HCT116 (cell line): ENCODE measurements around the gene ARID3A. TPM values are rescaled to one million over a fixed set of nuclear protein-coding genes. Genes with fewer than 3 reads are reported as not detected.

Source experiments
- ATAC-seq: fragments of 200-7000 bp; cut with Tn5 transposase; 2 replicates; pipeline ENCODE4 v1.9.1; 2020; ENCODE audit warnings: mild to moderate bottlenecking, moderate library complexity
- BruUV-seq: library from RNA; stranded (reverse); fragments of 400-500 nt; replicated peaks from 2 replicates; lab custom pipeline; 2021; lab: Mats Ljungman, UMichigan
- CTCF ChIA-PET: fragments of 300-600 bp; sonication (Branson Sonifier 250); formaldehyde crosslinking; loops from one replicate; lab custom pipeline; 2021; ENCODE audit warnings: antibody characterized with exemption; lab: Charles Lee
- POLR2A ChIA-PET: fragments of 300-600, 350-600 bp; sonication (Branson Sonifier 250); formaldehyde crosslinking; loops from one replicate; lab custom pipeline; 2021; ENCODE audit warnings: antibody characterized with exemption; lab: Charles Lee
- RAD21 ChIA-PET, 2 experiments: fragments of 300-600 bp; sonication (Branson Sonifier 250); formaldehyde crosslinking; loops; one replicate each; lab custom pipeline; 2023; ENCODE audit warnings: low total read pairs in 2 of 2; ENCODE audit not compliant: uncharacterized antibody in 2 of 2, unreplicated experiment in 2 of 2, low non-redundant PET in 1 of 2; lab: Charles Lee
- DNase-seq: peaks from one replicate; pipeline ENCODE4 v3.0.0-alpha.2; 2010; ENCODE audit warnings: low read depth, low spot score
- H2AFZ ChIP-seq: fragments of 200-600 bp; shearing (Covaris generic), sonication (generic); 2 replicates; pipeline ENCODE4 v1.6.1; 2017; ENCODE audit warnings: low read depth, mixed run types, mixed read lengths, antibody characterized with exemption, low read length; ENCODE audit not compliant: poor library complexity, severe bottlenecking
- H3K27ac ChIP-seq: 2 replicates; pipeline ENCODE4 v1.5.1; 2012; ENCODE audit warnings: low read depth, low read length
- H3K27me3 ChIP-seq: fragments of 200-600 bp; sonication (generic); 2 replicates; pipeline ENCODE4 v1.6.1; 2016; ENCODE audit warnings: mixed run types, low read length, mixed read lengths; ENCODE audit not compliant: insufficient read depth
- H3K36me3 ChIP-seq, 2 experiments: fragments of 200-500 bp in 1 of 2; fragments of 200-600 bp in 1 of 2; sonication (Bioruptor generic) in 1 of 2; sonication (generic) in 1 of 2; 2 replicates each; pipeline versions ENCODE4 v1.5.1 to v1.6.1; 2014 to 2016; ENCODE audit warnings: low read length in 2 of 2, inconsistent platforms in 1 of 2, mixed read lengths in 1 of 2, mixed run types in 1 of 2; ENCODE audit not compliant: insufficient read depth in 2 of 2, control insufficient read depth in 1 of 2
- H3K4me1 ChIP-seq, 2 experiments: fragments of 200-600 bp in 1 of 2; sonication (generic) in 1 of 2; 2 replicates each; pipeline versions ENCODE4 v1.5.1 to v1.6.1; 2012 to 2017; ENCODE audit warnings: low read length in 2 of 2, inconsistent platforms in 1 of 2, mild to moderate bottlenecking in 1 of 2, mixed read lengths in 1 of 2, mixed run types in 1 of 2, moderate library complexity in 1 of 2; ENCODE audit not compliant: insufficient read depth in 2 of 2, control insufficient read depth in 1 of 2
- H3K4me2 ChIP-seq: fragments of 200-600 bp; sonication (generic); 2 replicates; pipeline ENCODE4 v1.6.1; 2017; ENCODE audit warnings: mixed run types, low read length, mixed read lengths
- H3K4me3 ChIP-seq, 2 experiments: fragments of 200-600 bp in 1 of 2; sonication (generic) in 1 of 2; replicated peaks in 1 of 2; 2 replicates each; pipeline ENCODE4 v1.5.1; 2011 to 2016; ENCODE audit warnings: low read length in 2 of 2, control low read depth in 1 of 2, low read depth in 1 of 2, mild to moderate bottlenecking in 1 of 2, mixed read lengths in 1 of 2, mixed run types in 1 of 2
- H3K79me2 ChIP-seq: fragments of 200-600 bp; sonication (generic); 2 replicates; pipeline ENCODE4 v1.6.1; 2017; ENCODE audit warnings: mild to moderate bottlenecking, mixed run types, low read length, moderate library complexity, mixed read lengths; ENCODE audit not compliant: insufficient read depth
- H3K9ac ChIP-seq: fragments of 200-600 bp; sonication (generic); 2 replicates; pipeline ENCODE4 v1.6.1; 2016; ENCODE audit warnings: low read length, mixed read lengths
- H3K9me2 ChIP-seq: fragments of 200-600 bp; sonication (generic), shearing (Covaris generic); 2 replicates; pipeline ENCODE4 v1.6.1; 2017; ENCODE audit warnings: mixed run types, mild to moderate bottlenecking, moderate library complexity; ENCODE audit not compliant: insufficient read depth
- H3K9me3 ChIP-seq, 2 experiments: fragments of 200-500 bp in 1 of 2; fragments of 200-600 bp in 1 of 2; sonication (Bioruptor generic) in 1 of 2; sonication (generic) in 1 of 2; 2 replicates each; pipeline ENCODE4 v1.6.1; 2014 to 2017; ENCODE audit warnings: low read length in 2 of 2, mixed read lengths in 2 of 2, inconsistent platforms in 1 of 2, low read depth in 1 of 2, mild to moderate bottlenecking in 1 of 2, mixed run types in 1 of 2, moderate library complexity in 1 of 2; ENCODE audit not compliant: control insufficient read depth in 1 of 2, insufficient read depth in 1 of 2
- H4K20me1 ChIP-seq: fragments of 200-600 bp; sonication (generic), shearing (Covaris generic); 2 replicates; pipeline ENCODE4 v1.6.1; 2017; ENCODE audit warnings: mixed run types, mild to moderate bottlenecking, moderate library complexity; ENCODE audit not compliant: insufficient read depth
- CBX3 ChIP-seq: IDR thresholded peaks from 2 replicates; pipeline ENCODE4 v1.6.1; 2012; ENCODE audit warnings: low read depth
- ELF1 ChIP-seq: IDR thresholded peaks from 2 replicates; pipeline ENCODE4 v1.6.1; 2012; ENCODE audit warnings: low read depth, borderline replicate concordance
- EZH2 ChIP-seq: fragments of 200-600 bp; sonication (generic); IDR thresholded peaks from 2 replicates; pipeline ENCODE4 v1.6.1; 2017; ENCODE audit warnings: antibody characterized with exemption, mixed run types
- EZH2phosphoT487 ChIP-seq: fragments of 200-600 bp; IDR thresholded peaks from 2 replicates; pipeline ENCODE4 v1.6.1; 2018; ENCODE audit warnings: antibody characterized with exemption, borderline replicate concordance
- FOSL1 ChIP-seq: IDR thresholded peaks from 2 replicates; pipeline ENCODE4 v1.6.1; 2012; ENCODE audit warnings: low read depth
- JUND ChIP-seq: IDR thresholded peaks from 2 replicates; pipeline ENCODE4 v1.6.1; 2012
- MAX ChIP-seq: IDR thresholded peaks from 2 replicates; pipeline ENCODE4 v1.6.1; 2012
- POLR2AphosphoS5 ChIP-seq: IDR thresholded peaks from 2 replicates; pipeline ENCODE4 v1.6.1; 2011; ENCODE audit warnings: mild to moderate bottlenecking, low read depth, low read length, moderate library complexity
- SP1 ChIP-seq: IDR thresholded peaks from 2 replicates; pipeline ENCODE4 v1.6.1; 2012; ENCODE audit warnings: low read depth
- TCF7L2 ChIP-seq: IDR thresholded peaks from 2 replicates; pipeline ENCODE4 v1.7.0; 2011; ENCODE audit warnings: borderline replicate concordance, inconsistent platforms; ENCODE audit not compliant: insufficient read depth, insufficient read length; ENCODE audit errors: extremely low read depth
- YY1 ChIP-seq: IDR thresholded peaks from 2 replicates; pipeline ENCODE4 v1.6.1; 2011; ENCODE audit warnings: low read length, low read depth, moderate library complexity, mild to moderate bottlenecking; ENCODE audit not compliant: insufficient replicate concordance; ENCODE audit errors: extremely low read depth
- ZBTB33 ChIP-seq: IDR thresholded peaks from 2 replicates; pipeline ENCODE4 v1.6.1; 2011; ENCODE audit warnings: mild to moderate bottlenecking, low read length, moderate library complexity; ENCODE audit not compliant: insufficient replicate concordance; ENCODE audit errors: extremely low read depth
- ZFX ChIP-seq: fragments of 450-650 bp; IDR thresholded peaks from 2 replicates; pipeline ENCODE4 v1.6.1; 2017
- ZNF274 ChIP-seq: fragments of 200-500 bp; sonication (Bioruptor generic); IDR thresholded peaks from 2 replicates; pipeline ENCODE4 v1.6.1; 2014; ENCODE audit warnings: mild to moderate bottlenecking, low read depth, low read length, inconsistent platforms
- intact Hi-C: fragments of 100-400 bp; cut with micrococcal nuclease; formaldehyde crosslinking; loops from 2 replicates; pipeline ENCODE4 v1.10.0; 2022
- total RNA-seq: library from RNA; stranded (reverse); gene quantifications from one replicate; pipeline ENCODE4 v1.2.1, GENCODE V29; 2021; ENCODE audit not compliant: unreplicated experiment
- TF ChIP-seq, protein P1 (sequence below): IDR thresholded peaks from 2 replicates; pipeline ENCODE4 v1.6.1; 2012; ENCODE audit warnings: low read depth

ARID3A gene
- total RNA-seq, 1 experiment from 2014 or later = 21.8 TPM

DNA sequence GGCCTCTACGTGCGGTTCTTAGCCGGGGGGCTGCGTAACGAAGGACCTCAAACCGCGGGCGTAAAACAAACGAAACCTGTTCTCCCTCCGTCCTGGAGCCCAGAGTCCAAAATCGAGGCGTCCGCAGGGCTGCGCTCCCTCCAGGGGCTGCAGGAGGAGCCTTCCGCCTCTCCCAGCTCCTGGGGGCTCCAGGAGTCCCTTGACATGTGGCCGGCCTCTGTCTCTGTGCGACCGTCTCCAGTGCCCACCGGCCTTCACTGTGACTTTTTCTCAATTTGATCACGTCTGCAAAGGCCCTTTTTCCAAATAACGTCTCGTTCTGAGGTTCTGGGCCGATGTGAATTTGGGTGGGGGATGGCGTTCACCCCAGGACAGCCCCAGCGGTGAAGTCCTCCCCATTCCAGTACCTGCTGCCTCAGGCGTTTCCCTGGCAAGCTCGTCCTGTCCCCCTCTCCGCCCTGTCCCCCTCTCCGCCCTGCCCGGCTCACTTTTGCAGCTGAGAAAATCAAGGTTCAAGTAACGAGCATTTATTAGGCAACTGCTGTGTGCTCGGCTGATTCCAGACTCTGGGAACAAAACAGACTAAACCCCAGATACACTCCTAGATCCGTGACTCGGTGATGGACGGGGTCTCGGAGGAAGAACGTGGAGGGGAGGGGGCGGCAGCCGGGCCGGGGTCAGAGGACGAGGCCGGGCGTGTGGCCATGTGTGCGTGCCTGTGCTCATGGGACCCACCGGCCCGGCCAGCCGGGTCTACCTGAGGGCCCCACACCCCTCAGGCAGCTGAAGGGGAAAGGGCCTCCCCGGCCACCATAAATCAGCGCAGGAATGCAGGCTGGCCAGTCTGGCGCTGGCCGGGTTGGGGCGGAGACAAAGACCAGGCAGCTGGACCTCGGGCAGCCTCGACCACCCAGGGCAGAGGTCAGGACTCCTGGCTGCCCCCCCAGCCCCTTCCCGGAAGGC is 30.2 kb downstream of the ARID3A start:
- Histone ChIP-seq H4K20me1 (no peaks in the 10 kb centered on the region), H3K4me2 (peak overlapping the region; percentile 91), H2AFZ (no peak overlapping the region), H3K4me3 (peak overlapping the region; percentile 27 to 53), H3K9me3 (no peaks in the 10 kb centered on the region), H3K36me3 (no peaks in the 10 kb centered on the region), H3K9ac (peak overlapping the region; percentile 71), H3K27ac (peak overlapping the region; percentile 80), H3K9me2 (no peaks in the 10 kb centered on the region), H3K79me2 (peaks cover 18% of the 10 kb centered on the region), H3K27me3 (no peaks in the 10 kb centered on the region), H3K4me1 (peaks cover 68 to 96% of the 10 kb centered on the region in 2 experiments)
- ChIA-PET CTCF (no interaction called here), RAD21 (interaction anchor here in 1 of 2 experiments (0.6 kb wide), 1 partner anchor 35 kb away, joined by 5 read pairs; no protein-coding TSS in a partner anchor), POLR2A (no interaction called here)
- BruUV-seq = no TSS peak
- ATAC-seq (peak; percentile 32), DNase-seq (no peak)
- intact Hi-C loops = no loop called here
- TF ChIP-seq MAX (no peak), JUND (no peak), ELF1 (no peak), TCF7L2 (no peak), ZNF274 (no peak), EZH2phosphoT487 (no peak), CBX3 (no peak), POLR2AphosphoS5 (no peak), EZH2 (no peak), ZFX (no peak), SP1 (no peak), FOSL1 (no peak), ZBTB33 (no peak), YY1 (no peak)
- TF ChIP-seq, protein P1, sequence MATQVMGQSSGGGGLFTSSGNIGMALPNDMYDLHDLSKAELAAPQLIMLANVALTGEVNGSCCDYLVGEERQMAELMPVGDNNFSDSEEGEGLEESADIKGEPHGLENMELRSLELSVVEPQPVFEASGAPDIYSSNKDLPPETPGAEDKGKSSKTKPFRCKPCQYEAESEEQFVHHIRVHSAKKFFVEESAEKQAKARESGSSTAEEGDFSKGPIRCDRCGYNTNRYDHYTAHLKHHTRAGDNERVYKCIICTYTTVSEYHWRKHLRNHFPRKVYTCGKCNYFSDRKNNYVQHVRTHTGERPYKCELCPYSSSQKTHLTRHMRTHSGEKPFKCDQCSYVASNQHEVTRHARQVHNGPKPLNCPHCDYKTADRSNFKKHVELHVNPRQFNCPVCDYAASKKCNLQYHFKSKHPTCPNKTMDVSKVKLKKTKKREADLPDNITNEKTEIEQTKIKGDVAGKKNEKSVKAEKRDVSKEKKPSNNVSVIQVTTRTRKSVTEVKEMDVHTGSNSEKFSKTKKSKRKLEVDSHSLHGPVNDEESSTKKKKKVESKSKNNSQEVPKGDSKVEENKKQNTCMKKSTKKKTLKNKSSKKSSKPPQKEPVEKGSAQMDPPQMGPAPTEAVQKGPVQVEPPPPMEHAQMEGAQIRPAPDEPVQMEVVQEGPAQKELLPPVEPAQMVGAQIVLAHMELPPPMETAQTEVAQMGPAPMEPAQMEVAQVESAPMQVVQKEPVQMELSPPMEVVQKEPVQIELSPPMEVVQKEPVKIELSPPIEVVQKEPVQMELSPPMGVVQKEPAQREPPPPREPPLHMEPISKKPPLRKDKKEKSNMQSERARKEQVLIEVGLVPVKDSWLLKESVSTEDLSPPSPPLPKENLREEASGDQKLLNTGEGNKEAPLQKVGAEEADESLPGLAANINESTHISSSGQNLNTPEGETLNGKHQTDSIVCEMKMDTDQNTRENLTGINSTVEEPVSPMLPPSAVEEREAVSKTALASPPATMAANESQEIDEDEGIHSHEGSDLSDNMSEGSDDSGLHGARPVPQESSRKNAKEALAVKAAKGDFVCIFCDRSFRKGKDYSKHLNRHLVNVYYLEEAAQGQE = no peak
